Bone marrow (tissue), 2 donors: ENCODE measurements around the gene GSTK1.
"Not testable (repeated sequence)": the region's sequence is repeated elsewhere in the genome, so short reads cannot be mapped to it uniquely, and the experiment has no call there.

Experiments
- DNase-seq, 2 donors: peaks; one replicate each; lab custom pipeline; 2025; lab: John Stamatoyannopoulos, UW

GSTK1 gene

GRCh38 chr7:143239813-143240212 lies 23.4 kb upstream of the GSTK1 start:
- DNase-seq: peak in 1 of 2 donors; percentile 67

DNA sequence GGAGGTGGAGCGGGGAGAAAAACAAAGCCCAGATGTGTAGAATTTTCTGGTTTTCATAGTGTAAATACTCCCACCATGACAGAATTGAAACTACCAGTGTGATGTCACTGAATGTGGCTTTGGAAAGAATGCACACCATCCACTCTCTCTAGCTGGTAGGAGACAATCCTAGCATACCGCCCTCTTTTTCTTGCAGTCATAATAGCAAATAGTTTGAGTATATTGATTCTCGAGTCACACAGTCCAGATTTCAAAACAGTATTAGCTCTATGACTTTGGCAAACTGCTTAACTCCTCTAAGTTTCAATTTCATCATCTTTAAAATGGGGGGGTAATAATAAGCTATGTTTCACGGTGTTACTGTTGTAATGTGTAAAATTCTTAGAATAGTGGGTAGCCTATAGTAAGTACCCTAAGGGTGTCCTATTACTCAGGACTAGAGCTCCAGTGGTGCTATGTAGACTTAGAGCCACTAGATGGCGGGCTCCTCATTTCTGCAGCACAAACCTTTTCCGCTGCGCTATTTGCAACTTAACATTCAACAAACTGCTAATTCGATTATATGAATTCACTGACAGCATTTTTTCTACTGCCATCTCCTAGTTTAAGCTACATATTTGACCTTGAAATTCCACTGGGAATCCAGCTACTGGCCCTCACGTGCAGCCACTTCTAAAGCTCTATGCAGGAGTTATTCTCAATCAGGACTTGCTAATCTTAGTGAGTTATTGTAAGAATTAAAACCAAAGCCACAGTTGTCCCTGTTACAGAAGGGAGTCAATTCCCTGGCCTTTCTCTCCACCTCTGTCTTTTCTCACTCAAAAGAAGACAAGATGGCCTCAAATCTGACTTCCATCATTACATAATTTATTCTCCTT lies 22.7 kb upstream of the GSTK1 start:
- DNase-seq: peak in 1 of 2 donors; percentile 80

DNA sequence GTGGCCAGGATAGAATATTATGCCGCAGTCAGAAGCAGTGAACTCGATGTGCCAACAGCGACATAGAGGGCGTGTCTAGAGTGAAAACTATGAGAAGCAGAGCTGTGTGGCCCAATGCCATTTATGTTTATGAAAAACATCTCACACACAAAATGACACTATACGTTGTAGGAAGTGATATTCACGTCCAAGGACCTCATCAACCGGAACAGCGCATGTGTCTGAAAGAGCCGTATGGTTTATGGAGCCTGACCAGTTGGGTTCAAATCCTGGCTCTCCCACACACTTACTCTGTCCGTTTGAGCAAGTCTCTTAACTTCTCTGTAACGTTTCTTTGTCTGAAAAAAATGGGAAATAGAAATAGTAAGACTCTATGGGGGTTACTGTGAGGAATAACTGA lies 20.9 kb upstream of the GSTK1 start:
- no peak for DNase-seq

- DNase-seq: no peak
Measured at GRCh38 chr7:143243111-143243510, 20.1 kb upstream of the GSTK1 start.

GRCh38 chr7:143243614-143244013 lies 19.6 kb upstream of the GSTK1 start:
- no peak for DNase-seq

- no peak for DNase-seq
Measured at GRCh38 chr7:143244321-143244720, 18.9 kb upstream of the GSTK1 start.

- DNase-seq: peak in 1 of 2 donors; percentile 43
Measured at GRCh38 chr7:143245123-143245522, 18.1 kb upstream of the GSTK1 start.

GRCh38 chr7:143247372-143247771 lies 15.9 kb upstream of the GSTK1 start:
- no peak for DNase-seq

- no peak for DNase-seq
Measured at GRCh38 chr7:143248761-143249354, 14.4 kb upstream of the GSTK1 start.

DNA sequence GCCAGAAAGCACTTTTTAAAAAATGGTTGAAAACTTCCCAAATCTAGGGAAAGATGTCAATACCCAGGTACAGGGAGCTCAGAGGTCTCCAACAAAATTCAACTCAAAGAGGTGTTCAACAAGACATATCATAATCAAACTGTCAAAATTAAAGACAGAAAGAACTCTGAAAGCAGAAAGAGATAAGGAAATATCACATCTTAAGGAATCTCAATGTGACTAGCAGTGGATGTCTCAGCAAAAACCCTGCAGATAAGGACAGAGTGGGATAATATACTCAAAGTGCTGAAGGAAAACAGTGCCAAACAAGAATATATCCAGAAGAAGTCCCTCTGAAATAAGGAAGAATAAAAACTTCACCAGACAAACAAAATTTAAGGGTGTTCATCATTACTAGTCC lies 13.0 kb upstream of the GSTK1 start:
- DNase-seq: no peak

DNA sequence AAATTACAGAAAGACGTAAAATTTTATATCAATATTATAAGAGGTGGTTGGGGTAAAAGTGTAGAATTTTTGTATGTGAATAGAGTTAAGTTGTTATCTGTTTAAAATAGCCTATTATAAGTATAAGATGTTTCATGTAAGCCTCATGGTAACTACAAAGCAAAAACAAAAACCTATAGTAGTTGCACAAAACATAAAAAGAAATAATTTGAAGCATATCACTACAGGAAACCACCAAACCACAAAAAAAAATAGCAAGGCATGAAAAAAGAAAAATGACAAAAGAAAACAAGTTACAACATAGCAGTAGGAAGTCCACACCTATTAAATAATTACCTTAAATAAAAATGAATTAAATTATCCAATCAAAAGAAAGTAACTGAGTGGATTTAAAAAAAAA lies 12.4 kb upstream of the GSTK1 start:
- DNase-seq: no peak

DNA sequence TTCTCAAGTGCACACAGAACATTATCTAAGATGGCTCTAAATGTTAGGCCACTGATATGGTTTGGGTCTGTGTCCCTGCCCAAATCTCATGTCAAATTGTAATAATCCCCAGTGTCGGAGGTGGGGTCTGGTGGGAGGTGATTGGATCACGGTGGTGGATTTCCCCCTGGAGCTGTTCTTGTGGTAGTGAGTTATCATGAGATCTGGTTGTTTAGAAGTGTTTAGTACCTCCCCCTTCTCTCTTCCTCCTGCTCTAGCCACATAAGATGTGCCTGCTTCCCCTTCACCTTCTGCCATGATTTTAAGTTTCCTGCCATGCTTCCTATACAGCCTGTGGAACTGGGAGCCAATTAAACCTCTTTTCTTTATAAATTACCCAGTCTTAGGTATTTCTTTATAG lies 11.2 kb upstream of the GSTK1 start:
- no peak for DNase-seq

GRCh38 chr7:143255564-143255963 lies 7.7 kb upstream of the GSTK1 start:
- peak in 1 of 2 donors; percentile 27 for DNase-seq

GRCh38 chr7:143256325-143256724 lies 6.9 kb upstream of the GSTK1 start:
- no peak for DNase-seq

DNA sequence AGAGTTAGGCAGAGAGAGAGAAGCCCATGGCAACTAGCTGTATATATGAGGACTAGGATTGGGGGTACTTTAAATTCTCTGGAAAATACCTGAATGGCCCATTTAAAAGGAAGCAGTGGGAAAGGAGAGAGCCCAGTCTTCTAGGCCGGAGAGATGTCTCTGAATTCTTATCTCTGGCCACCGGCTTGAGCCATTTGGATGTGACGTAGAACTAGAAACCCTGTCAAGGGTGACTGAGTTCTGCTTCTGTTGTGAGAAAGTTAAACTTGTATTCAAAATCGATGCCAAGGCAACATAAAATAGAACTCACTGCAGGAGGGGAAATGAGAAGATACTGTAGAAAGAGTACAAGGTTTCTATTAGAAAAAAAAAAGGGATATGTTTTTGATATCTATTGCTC lies 6.3 kb upstream of the GSTK1 start:
- no peak for DNase-seq

- no peak for DNase-seq
Measured at GRCh38 chr7:143257501-143257900, 5.7 kb upstream of the GSTK1 start.

- no peak for DNase-seq
Measured at GRCh38 chr7:143258831-143259230, 4.4 kb upstream of the GSTK1 start.

DNA sequence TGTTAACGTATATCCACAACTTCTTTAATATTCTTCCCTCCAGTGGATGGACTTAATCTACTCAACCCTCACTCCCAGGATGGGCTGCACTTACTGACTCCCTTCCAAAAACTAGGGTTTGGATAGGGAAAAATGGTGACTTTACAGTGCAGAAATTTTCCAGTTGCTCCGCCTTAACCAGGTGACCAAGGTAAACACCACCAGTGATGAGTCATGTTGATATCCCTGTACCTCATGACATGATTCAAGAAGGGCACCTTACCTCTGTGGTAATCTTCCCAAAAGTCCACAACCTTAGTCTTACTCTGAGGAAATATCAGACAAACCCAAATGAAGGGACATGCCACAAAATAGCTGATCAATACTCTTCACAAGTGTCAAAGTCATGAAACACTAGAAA lies 3.5 kb upstream of the GSTK1 start:
- DNase-seq: no peak

DNA sequence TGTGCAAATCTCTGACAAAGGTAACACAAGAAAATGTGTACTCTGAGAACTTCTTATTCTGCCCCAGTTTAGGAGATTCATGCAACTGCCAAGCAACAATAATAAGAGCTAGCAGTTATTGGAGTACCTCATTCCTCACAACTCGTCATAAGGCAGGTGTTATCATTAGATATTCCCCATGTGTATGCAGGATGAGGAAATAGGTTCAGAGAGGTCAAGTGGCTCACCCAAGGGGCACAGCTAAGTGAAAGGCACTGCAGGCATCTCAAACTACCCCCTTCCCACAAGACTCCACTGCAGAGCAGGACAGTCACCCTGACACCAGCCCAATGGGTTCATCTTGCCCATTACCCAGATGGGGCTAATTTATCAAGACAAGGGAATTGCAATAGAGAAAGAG lies 1.3 kb upstream of the GSTK1 start:
- no peak for DNase-seq

DNA sequence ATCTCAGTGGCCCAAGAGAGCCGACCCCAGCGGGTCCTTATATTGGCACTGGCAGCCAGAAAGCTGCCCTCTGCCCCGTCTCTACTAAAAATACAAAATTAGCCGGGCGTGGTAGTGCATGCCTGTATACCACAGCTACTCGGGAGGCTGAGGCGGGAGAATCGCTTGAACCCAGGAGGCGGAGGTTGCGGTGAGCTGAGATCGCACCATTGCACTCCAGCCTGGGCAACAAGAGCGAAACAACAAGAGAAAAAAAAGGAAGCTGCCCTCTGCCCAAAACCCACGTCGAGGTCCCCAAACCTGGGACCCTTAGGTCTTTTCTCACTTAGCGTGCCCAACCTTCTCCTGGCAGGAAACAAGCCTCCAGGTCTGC lies 941 bp downstream of the GSTK1 start:
- DNase-seq: not testable (repeated sequence)

DNA sequence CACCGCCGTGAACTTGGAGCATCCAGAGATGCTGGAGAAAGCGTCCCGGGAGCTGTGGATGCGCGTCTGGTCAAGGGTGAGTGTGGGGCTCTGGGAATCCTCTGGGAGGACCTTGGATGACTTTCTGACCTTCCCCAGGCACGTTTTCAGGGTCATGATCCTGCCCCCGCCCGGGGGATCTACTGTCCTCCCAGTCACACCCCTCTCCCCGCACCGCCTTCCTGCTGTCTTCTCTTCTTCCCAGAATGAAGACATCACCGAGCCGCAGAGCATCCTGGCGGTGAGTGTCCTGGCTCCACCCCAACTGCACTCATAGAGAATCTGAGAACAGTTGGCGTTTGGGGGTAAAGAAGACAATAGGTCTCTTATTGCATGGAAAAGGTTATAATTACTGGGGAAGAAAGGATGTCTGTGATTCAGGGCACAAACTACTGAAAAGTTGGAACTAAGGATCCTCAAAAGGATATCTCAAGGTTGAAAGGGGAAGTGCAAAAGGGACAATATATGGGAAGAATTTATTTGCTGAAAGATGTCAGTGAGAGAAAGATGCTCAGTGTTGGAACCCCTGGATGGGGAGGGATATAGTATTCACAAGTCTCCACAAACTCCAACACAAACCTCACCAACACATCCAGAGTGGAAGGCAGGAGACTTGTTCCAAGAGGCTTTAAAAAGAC lies 1.9 kb downstream of the GSTK1 start:
- no peak for DNase-seq

DNA sequence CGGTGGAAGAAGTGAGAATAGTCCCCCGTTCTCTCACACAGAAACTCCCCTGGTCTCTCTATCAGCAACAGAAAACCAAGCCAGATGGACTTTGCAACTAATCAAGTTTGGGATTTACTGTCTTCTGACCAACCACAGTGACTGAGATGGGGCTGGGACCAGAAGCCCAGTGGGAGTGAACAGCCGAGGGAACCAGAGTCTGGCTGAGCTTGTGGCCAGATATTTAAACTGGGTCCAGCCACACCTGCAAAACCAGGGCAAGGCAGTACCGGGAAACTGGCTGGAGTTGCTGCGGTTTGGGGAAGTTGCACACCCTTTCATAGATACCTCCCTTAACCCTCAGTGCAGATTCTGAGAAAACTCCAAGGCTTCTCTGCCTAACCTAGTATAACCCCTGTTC lies 6.0 kb downstream of the GSTK1 start:
- DNase-seq: no peak

GRCh38 chr7:143271240-143271639 lies 8.0 kb downstream of the GSTK1 start:
- no peak for DNase-seq
